Right renal pelvis (tissue), 4 donors: Measurements from ENCODE around the gene SLC28A3. TPM values are rescaled to one million over a fixed set of nuclear protein-coding genes. Genes with fewer than 3 reads are reported as not detected.
"Not testable (repeated sequence)": the region's sequence is repeated elsewhere in the genome, so short reads cannot be mapped to it uniquely, and the experiment has no call there.

ENCODE experiments used
- DNase-seq, 4 donors: peaks; one replicate each; pipeline ENCODE4 v3.0.0-alpha.2; 2013; ENCODE audit warnings: low read depth in 4 of 4, low spot score in 3 of 4, missing footprints in 1 of 4
- polyA plus RNA-seq, 4 donors: library from polyadenylated mRNA; unstranded; fragments of 120-200 nt; gene quantifications; one replicate each; pipeline ENCODE4 v1.2.1, GENCODE V29; 2013; ENCODE audit not compliant: insufficient read length in 4 of 4

Gene SLC28A3, protein sequence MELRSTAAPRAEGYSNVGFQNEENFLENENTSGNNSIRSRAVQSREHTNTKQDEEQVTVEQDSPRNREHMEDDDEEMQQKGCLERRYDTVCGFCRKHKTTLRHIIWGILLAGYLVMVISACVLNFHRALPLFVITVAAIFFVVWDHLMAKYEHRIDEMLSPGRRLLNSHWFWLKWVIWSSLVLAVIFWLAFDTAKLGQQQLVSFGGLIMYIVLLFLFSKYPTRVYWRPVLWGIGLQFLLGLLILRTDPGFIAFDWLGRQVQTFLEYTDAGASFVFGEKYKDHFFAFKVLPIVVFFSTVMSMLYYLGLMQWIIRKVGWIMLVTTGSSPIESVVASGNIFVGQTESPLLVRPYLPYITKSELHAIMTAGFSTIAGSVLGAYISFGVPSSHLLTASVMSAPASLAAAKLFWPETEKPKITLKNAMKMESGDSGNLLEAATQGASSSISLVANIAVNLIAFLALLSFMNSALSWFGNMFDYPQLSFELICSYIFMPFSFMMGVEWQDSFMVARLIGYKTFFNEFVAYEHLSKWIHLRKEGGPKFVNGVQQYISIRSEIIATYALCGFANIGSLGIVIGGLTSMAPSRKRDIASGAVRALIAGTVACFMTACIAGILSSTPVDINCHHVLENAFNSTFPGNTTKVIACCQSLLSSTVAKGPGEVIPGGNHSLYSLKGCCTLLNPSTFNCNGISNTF
- polyA plus RNA-seq: under 1 TPM in 3 of 4 donors, not detected in 1; 0.07 to 0.12 (median 0.10) TPM

DNA sequence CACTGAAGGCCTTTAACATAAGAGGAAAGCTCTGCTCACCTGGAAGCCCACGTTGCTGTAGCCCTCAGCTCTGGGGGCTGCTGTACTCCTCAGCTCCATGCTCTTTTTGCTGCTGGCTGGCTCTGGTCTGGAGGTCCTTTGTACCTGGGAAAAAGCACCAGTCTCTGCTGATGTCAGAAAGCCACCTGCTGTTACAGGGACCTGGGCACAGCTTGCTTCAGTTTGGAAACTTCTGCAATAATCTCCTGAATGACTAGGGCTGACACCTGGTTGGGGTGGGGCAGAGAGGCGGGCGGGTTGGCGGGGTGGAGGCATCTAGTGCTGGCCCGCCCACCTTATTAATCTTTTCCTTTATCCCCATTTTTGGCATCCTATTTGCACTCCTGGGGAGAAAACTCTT is at the start of gene SLC28A3:
Gene SLC28A3 (minus strand): TSS at position 224 of the 400 bp plus-strand sequence. CDS start 125 bp downstream, at position 99.
- DNase-seq: no peak

- DNase-seq: not testable (repeated sequence)
These were observed 49.7 kb upstream of the SLC28A3 start for GRCh38 chr9:84390254-84390653.

DNA sequence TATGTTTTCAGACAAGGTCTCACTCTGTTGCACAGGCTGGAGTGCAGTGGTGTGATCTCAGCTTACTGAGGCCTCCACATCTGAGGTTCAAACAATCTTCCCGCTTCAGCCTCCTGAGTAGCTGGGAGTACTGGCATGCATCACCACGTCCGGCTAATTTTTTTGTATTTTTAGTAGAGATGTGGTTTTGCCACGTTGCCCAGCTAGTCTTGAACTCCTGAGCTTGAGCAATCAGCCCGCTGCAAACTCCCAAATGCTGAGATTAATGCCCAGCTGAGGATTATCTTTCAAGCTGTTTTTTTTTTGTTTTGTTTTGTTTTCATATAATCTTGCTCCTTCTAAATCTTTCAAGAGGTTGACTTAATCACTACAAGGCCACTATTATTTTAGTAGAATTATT is 47.3 kb upstream of the SLC28A3 start:
- DNase-seq: no peak

GRCh38 chr9:84386753-84387152 is 46.2 kb upstream of the SLC28A3 start:
- no peak for DNase-seq

DNA sequence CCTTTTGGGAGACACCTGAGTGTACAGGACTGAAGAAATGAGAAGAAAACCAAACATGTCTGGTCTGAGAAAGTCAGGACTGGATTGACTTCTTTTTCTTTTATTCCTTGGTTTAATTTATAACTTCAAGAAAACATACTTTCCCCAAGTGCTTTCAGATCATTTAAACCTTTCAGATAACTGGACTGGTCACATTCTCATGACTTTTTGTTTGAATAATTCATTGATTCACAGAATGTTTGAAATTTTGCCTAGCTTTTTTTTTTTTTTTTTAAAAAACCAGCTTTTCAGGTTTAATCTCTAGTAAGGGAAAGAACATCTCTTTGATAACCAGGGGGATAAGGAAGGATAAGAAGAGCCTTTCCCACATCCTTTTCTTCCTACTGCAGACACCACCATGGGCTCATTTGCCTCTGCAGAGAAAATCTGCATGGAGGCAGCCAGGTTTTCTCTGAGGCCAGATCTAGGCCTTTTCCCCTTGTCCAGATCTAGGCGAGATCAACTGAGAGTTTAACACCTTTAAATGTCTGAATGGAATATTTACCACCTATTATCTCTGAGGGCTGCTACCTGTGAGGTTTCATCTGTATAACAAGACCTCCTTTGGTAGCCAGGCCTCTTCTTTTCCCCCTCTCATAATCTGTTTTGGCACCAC is 45.0 kb upstream of the SLC28A3 start:
- no peak for DNase-seq

- DNase-seq: no peak
These were observed 44.1 kb upstream of the SLC28A3 start for GRCh38 chr9:84384617-84385016.

DNA sequence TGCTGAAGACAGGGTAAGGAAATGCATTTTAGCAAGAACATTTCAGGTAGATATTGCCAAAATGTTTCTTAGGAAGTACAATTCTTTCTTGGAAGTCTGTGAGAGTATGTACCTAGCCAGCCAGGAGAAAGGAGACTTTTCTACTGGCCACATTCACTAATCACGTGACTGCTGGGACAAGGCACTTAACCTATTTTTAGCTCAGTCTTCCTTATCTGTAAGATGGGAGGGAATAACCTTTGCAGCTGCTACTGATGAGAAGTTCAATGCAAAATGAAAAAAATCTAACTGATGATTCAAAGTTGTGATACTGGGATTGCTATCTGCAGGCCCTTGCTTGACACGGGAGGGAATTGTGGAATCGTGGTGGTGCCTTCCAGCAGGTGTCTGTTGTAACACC is 42.6 kb upstream of the SLC28A3 start:
- DNase-seq: no peak

DNA sequence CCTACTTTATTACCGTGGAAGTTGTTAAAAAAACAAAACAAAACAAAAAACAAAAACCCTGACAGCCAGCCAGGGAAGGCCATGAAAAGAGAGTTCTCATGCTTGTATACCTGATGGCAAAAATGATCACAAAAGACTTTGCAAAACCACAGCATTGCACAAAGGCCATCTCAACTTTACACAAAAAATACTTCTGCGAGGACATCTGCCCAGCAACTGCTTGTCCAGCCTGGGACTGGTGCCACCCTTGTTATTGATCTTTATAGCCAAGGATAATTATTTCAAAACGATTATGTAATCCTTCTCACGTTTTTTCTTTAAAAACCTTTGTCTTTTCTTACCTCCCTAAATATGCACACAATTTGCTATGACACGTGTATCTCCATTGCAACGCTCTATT is 42.2 kb upstream of the SLC28A3 start:
- no peak for DNase-seq

DNA sequence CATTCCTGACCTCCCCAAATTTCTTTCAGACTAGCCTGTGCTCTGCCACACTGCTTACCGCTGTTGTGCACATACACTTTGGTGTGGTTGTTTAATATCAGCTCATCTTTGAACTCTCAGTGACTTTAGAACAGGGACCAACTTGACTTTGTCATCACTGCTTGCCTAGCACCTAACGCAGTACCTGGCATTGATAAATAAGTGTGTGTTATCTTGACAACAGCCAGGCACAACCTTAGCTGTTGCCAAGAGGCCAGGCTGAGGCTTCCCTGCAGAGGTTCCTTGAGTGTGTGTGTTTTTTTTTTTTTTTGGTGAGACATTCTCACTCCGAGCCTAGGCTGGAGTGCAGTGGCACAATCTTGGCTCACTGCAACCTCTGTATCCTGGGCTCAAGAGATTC is 41.0 kb upstream of the SLC28A3 start:
- no peak for DNase-seq

GRCh38 chr9:84379740-84380139 is 39.2 kb upstream of the SLC28A3 start:
- DNase-seq: no peak

- DNase-seq: no peak
These were observed 35.4 kb upstream of the SLC28A3 start for GRCh38 chr9:84375954-84376353.

DNA sequence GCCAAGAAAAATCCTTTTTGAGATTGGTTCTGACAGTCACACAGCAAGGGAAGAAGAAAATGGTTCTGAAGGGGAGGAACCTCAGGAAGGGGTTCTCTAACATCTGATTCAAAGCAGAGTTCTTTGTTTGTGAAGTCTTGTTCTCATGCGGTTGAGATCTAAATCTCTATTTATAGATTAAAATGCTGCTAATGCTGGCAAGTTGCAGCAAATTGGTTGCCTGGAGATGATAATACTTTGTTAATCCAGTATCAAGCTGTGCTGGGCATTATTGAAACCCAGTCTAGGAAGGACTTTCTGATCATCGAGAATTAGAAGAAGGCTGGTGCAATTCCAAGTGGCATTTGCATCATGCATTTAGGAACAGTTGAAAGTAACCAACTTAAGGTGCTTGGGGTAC is 34.0 kb upstream of the SLC28A3 start:
- DNase-seq: no peak

DNA sequence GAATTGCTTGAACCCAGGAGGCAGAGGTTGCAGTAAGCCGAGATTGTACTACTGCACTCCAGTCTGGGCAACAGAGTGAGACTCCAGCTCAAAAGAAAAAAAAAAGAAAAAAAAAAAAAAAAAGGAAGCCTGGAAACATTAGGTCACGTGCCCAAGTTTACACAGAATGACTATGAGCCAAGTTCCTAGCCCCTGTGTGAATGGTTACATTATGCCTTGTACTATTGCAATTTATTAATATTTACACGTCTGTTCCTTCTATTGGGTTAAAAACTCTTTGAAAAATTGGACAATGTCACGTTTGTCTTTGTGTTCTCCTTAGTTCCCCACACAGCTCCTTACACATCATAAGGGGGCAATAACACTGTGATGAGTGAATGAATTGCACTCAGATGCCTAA is 33.5 kb upstream of the SLC28A3 start:
- DNase-seq: no peak

DNA sequence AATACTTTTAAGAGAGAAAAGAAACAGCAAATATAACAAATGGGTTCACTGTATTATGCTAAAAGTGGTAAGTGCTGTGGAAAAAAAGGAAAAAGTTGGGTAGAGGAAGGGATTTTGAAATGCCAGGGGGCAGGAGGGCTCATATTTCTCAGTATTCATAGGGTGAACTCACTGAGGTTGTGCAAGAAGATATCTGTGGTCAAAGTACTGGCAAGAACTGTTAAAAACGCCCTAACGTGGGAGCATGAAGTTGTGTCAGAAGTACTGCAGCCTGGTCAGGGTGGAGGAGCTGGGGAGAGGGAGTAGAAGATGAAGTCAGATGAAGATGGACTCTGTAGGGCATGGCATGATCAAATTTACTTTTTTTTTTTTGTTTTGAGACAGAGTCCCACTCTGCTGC is 31.2 kb upstream of the SLC28A3 start:
- no peak for DNase-seq

GRCh38 chr9:84368601-84369000 is 28.0 kb upstream of the SLC28A3 start:
- DNase-seq: no peak

- DNase-seq: not testable (repeated sequence)
These were observed 27.2 kb upstream of the SLC28A3 start for GRCh38 chr9:84367726-84368125.

GRCh38 chr9:84366683-84367082 is 26.1 kb upstream of the SLC28A3 start:
- no peak for DNase-seq

DNA sequence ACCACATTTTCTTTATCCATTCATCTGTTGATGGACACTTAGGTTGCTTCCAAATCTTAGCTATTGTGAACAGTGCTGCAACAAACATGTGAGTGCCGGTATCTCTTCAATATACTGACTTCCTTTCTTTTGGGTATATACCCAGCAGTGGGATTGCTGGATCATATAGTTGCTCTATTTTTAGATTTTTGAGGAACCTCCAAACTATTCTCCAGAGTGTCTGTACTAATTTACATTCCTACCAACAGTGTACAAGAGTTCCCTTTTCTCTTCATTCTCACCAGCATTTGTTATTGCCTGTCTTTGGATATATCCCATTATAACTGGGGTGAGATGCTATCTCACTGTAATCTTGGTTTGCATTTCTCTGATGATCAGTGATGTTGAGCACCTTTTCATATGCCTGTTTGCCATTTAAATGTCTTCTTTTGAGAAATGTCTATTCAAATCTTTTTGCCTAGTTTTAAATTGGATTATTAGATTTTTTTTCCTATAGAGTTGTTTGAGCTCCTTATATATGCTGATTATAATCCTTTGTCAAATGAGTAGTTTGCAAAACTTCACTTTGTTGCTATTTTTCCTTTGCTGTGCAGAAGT is 24.4 kb upstream of the SLC28A3 start:
- not testable (repeated sequence) for DNase-seq

- no peak for DNase-seq
These were observed 21.1 kb upstream of the SLC28A3 start for GRCh38 chr9:84361645-84362044.

DNA sequence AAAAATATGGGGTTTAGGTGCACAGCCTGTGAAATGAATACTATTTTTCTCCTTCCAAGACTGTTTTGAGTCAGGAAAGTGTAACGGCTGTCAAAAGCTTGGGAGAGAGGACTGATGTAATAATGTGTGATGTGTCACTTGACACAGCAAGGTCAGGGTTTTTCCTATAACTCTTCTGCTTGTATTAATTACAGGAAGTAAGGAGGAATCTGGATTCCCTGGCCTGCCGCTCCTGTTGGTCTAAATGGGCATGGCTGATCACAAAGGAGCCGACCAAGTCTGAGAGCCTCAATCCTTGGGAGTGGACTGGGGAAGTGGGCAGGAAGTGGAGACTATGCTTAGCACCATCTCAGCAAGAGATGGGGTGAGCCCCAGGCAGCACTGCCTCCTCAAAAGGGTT is 16.7 kb upstream of the SLC28A3 start:
- DNase-seq: no peak

DNA sequence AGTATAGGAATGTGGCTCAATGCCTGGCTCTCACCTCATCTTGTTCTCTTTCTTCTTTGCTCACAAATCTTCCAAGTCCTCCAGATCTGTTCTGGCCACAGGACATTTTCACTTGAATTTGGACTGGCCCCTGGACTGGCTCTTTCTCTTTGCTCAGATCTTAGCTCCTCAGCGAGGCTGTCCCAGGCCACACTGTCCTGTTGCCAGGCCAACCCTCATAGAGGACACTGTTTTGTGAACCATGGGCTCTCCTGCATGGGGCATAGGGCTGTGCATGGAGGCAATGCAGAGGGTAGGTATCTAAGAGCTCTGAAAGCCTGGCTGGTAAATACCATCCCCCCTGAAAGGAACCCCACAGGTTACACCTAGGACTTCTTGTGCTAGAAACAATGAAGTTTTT is 13.5 kb upstream of the SLC28A3 start:
- no peak for DNase-seq
